K562 (cell line): ENCODE data around the gene ELMOD2. TPM values are rescaled to one million over a fixed set of nuclear protein-coding genes. Genes with fewer than 3 reads are reported as not detected.

Source experiments
- ARHGAP35 ChIP-seq: fragments of 450-650 bp; IDR thresholded peaks from 2 replicates; pipeline ENCODE4 v1.6.1; 2018; ENCODE audit not compliant: partially characterized antibody
- ARID1B ChIP-seq: fragments of 450-650 bp; IDR thresholded peaks from 2 replicates; pipeline ENCODE4 v1.6.1; 2016; ENCODE audit warnings: antibody characterized with exemption, mild to moderate bottlenecking, inconsistent platforms
- ASH1L ChIP-seq: fragments of 450-650 bp; IDR thresholded peaks from 2 replicates; pipeline ENCODE4 v1.6.1; 2018; ENCODE audit warnings: borderline replicate concordance, mild to moderate bottlenecking, low read depth; ENCODE audit not compliant: partially characterized antibody
- BCOR ChIP-seq: fragments of 450-650 bp; IDR thresholded peaks from 2 replicates; pipeline ENCODE4 v1.6.1; 2016
- BHLHE40 ChIP-seq: IDR thresholded peaks from 2 replicates; pipeline ENCODE4 v1.6.1; 2011; ENCODE audit warnings: low read length, improper control_type of control experiment
- E2F3 ChIP-seq: fragments of 250-450 bp; sonication (Bioruptor Pico); IDR thresholded peaks from 2 replicates; pipeline ENCODE4 v1.4.0; 2020; ENCODE audit warnings: mild to moderate bottlenecking
- E2F6 ChIP-seq, 2 experiments: IDR thresholded peaks; 2 replicates each; pipeline ENCODE4 v1.6.1; 2011; ENCODE audit warnings: borderline replicate concordance in 1 of 2, control low read depth in 1 of 2, low read depth in 1 of 2, low read length in 1 of 2, mild to moderate bottlenecking in 1 of 2, mixed read lengths in 1 of 2, moderate library complexity in 1 of 2; ENCODE audit not compliant: insufficient read depth in 1 of 2, insufficient read length in 1 of 2, poor library complexity in 1 of 2, severe bottlenecking in 1 of 2; ENCODE audit errors: extremely low read depth in 1 of 2
- EP300 ChIP-seq: IDR thresholded peaks from 2 replicates; pipeline ENCODE4 v1.6.1; 2012; ENCODE audit warnings: low read length, improper control_type of control experiment
- ERF ChIP-seq: fragments of 450-650 bp; formaldehyde crosslinking; IDR thresholded peaks from 2 replicates; pipeline ENCODE4 v1.4.0; 2020; ENCODE audit warnings: mild to moderate bottlenecking, mixed read lengths
- HDGF ChIP-seq: fragments of 450-650 bp; IDR thresholded peaks from 2 replicates; pipeline ENCODE4 v1.6.1; 2016
- IRF9 ChIP-seq: fragments of 450-650 bp; IDR thresholded peaks from 2 replicates; pipeline ENCODE4 v1.6.1; 2016; ENCODE audit warnings: missing biosample characterization, missing genetic modification characterization
- KAT2B ChIP-seq: IDR thresholded peaks from one replicate; pipeline ENCODE4 v1.6.1; 2012; ENCODE audit warnings: low read depth, mild to moderate bottlenecking, control low read depth, inconsistent platforms, low read length, moderate library complexity
- NCOA4 ChIP-seq: fragments of 450-650 bp; IDR thresholded peaks from 2 replicates; pipeline ENCODE4 v1.6.1; 2018; ENCODE audit warnings: mild to moderate bottlenecking; ENCODE audit not compliant: partially characterized antibody
- NR2C2 ChIP-seq, 2 experiments: fragments of 200-800 bp in 1 of 2; sonication (Bioruptor generic) in 1 of 2; sonication (generic) in 1 of 2; formaldehyde crosslinking in 1 of 2; IDR thresholded peaks; 2 replicates each; pipeline versions ENCODE4 v1.6.1 to v1.8.0; 2016 to 2022; ENCODE audit warnings: mild to moderate bottlenecking in 1 of 2, missing compliant biosample characterization in 1 of 2, missing genetic modification characterization in 1 of 2, missing genetic modification reagents in 1 of 2
- OTX1 ChIP-seq: fragments of 450-650 bp; formaldehyde crosslinking; IDR thresholded peaks from 2 replicates; pipeline ENCODE4 v1.4.0; 2022; ENCODE audit warnings: mild to moderate bottlenecking
- PHF21A ChIP-seq: fragments of 450-650 bp; IDR thresholded peaks from 2 replicates; pipeline ENCODE4 v1.6.1; 2017; ENCODE audit warnings: low read depth, borderline replicate concordance
- PTTG1 ChIP-seq: fragments of 450-650 bp; IDR thresholded peaks from 2 replicates; pipeline ENCODE4 v1.6.1; 2016; ENCODE audit warnings: low read depth, mild to moderate bottlenecking, missing genetic modification characterization, missing compliant biosample characterization
- RBM22 ChIP-seq: fragments of 200-400 bp; formaldehyde crosslinking; IDR thresholded peaks from 2 replicates; pipeline ENCODE4 v1.6.1; 2018; ENCODE audit warnings: low read length, low read depth; ENCODE audit not compliant: poor library complexity, severe bottlenecking
- RHOXF2B ChIP-seq: fragments of 250-450 bp; sonication (Bioruptor Pico); conservative IDR thresholded peaks from 2 replicates; pipeline ENCODE4 v1.5.1; 2021
- SRSF3 ChIP-seq: fragments of 200-400 bp; formaldehyde crosslinking; IDR thresholded peaks from 2 replicates; pipeline ENCODE4 v1.6.1; 2016; ENCODE audit warnings: mild to moderate bottlenecking, low read length, moderate library complexity; ENCODE audit not compliant: insufficient read depth
- STAT5A ChIP-seq: IDR thresholded peaks from 2 replicates; pipeline ENCODE4 v1.6.1; 2012; ENCODE audit warnings: low read length, inconsistent platforms, borderline replicate concordance
- XRCC3 ChIP-seq: fragments of 450-650 bp; IDR thresholded peaks from 2 replicates; pipeline ENCODE4 v1.6.1; 2017; ENCODE audit warnings: mild to moderate bottlenecking, moderate library complexity
- polyA plus RNA-seq, 8 experiments: library from polyadenylated mRNA; depleted of rRNA in 4 of 8; stranded (reverse) in 5 of 8; unstranded in 3 of 8; fragments of >200 nt; fragmentation: Nextera tagmentation in 2 of 8; fragmentation: Illumina TruSeq in 1 of 8; extraction: Ambion mirVana in 2 of 8; extraction: Trizol in 1 of 8; gene quantifications; 2 replicates each; pipeline versions ENCODE4 v1.2.1 to v1.2.3, GENCODE V29; 2011 to 2014; ENCODE audit warnings: inconsistent platforms in 1 of 8, missing spikeins in 1 of 8
- total RNA-seq, 7 experiments: library from RNA; depleted of rRNA in 6 of 7; stranded (reverse); fragments of >200 nt in 6 of 7; fragmentation: Illumina TruSeq in 2 of 7; extraction: Trizol in 2 of 7; gene quantifications; 2 replicates each; pipeline versions ENCODE4 v1.2.1 to v1.2.3, GENCODE V29; 2011 to 2021; ENCODE audit warnings: low replicate concordance in 1 of 7
- TF ChIP-seq, protein P1 (sequence below): fragments of 450-650 bp; formaldehyde crosslinking; IDR thresholded peaks from 2 replicates; pipeline ENCODE4 v1.4.0; 2022; ENCODE audit warnings: mild to moderate bottlenecking, moderate library complexity
- TF ChIP-seq, protein P2 (sequence below): fragments of 450-650 bp; formaldehyde crosslinking; IDR thresholded peaks from 2 replicates; pipeline ENCODE4 v1.4.0; 2020; ENCODE audit warnings: mild to moderate bottlenecking, mixed read lengths

The ELMOD2 gene
- total and polyA plus RNA-seq, 9 of the 15 experiments (the other 6 are each of a cell fraction or from before 2014, with no cell fraction given), result 11.0 to 23.3 (median 14.3) TPM

- TF ChIP-seq STAT5A, result no peak
- TF ChIP-seq ASH1L, result no peak
- TF ChIP-seq ARHGAP35, result no peak
- TF ChIP-seq XRCC3, result no peak
- no peak for TF ChIP-seq KAT2B
- TF ChIP-seq, protein P1, sequence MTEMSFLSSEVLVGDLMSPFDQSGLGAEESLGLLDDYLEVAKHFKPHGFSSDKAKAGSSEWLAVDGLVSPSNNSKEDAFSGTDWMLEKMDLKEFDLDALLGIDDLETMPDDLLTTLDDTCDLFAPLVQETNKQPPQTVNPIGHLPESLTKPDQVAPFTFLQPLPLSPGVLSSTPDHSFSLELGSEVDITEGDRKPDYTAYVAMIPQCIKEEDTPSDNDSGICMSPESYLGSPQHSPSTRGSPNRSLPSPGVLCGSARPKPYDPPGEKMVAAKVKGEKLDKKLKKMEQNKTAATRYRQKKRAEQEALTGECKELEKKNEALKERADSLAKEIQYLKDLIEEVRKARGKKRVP, result no peak
- no peak for TF ChIP-seq PHF21A
- TF ChIP-seq, protein P2, sequence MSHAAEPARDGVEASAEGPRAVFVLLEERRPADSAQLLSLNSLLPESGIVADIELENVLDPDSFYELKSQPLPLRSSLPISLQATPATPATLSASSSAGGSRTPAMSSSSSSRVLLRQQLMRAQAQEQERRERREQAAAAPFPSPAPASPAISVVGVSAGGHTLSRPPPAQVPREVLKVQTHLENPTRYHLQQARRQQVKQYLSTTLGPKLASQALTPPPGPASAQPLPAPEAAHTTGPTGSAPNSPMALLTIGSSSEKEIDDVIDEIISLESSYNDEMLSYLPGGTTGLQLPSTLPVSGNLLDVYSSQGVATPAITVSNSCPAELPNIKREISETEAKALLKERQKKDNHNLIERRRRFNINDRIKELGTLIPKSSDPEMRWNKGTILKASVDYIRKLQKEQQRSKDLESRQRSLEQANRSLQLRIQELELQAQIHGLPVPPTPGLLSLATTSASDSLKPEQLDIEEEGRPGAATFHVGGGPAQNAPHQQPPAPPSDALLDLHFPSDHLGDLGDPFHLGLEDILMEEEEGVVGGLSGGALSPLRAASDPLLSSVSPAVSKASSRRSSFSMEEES (CRISPR knock-in tag), result no peak
- no peak for TF ChIP-seq NCOA4
- no peak for TF ChIP-seq IRF9 (tag)
- TF ChIP-seq HDGF, result no peak
- peak; percentile 95 for TF ChIP-seq NR2C2 (CRISPR knock-in tag; IDR thresholded peaks at IDR 0.05)
- peak; percentile 99 for TF ChIP-seq NR2C2 (tag; IDR thresholded peaks at IDR 0.05)
- TF ChIP-seq SRSF3, result no peak
- no peak for TF ChIP-seq RHOXF2B (CRISPR knock-in tag)
- TF ChIP-seq BHLHE40, result no peak
- TF ChIP-seq BCOR, result peak; percentile 67
- TF ChIP-seq RBM22, result peak; percentile 93
- TF ChIP-seq E2F6 (IDR thresholded peaks at IDR 0.05; ENCODE audit: borderline replicate concordance in 1 of 2, extremely low read depth in 1 of 2, insufficient read depth in 1 of 2, insufficient read length in 1 of 2, low read depth in 1 of 2, low read length in 1 of 2, poor library complexity in 1 of 2, severe bottlenecking in 1 of 2), result peak; percentile 75 to 86
- no peak for TF ChIP-seq E2F3
- TF ChIP-seq PTTG1 (tag), result no peak
- TF ChIP-seq ERF (CRISPR knock-in tag), result no peak
- TF ChIP-seq EP300, result no peak; the same call in 1 of the 2 replicates
- TF ChIP-seq ARID1B, result no peak
- TF ChIP-seq OTX1, result no peak
Measured at GRCh38 chr4:140523857-140524742, at the start of gene ELMOD2 (continued).
